ENCODE measurements around the gene FOXP1.
"Not testable (repeated sequence)": the region's sequence is repeated elsewhere in the genome, so short reads cannot be mapped to it uniquely, and the experiment has no call there.

FOXP1 gene

GRCh38 chr3:71438071-71438685 lies 145.3 kb downstream of the FOXP1 start:
- H3K4me3 ChIP-seq (ENCODE audit: control insufficient read depth, low read depth, low read length), result no peak overlapping the region
- no peak for DNase-seq (ENCODE audit: low read depth)
- TF ChIP-seq CTCF (conservative IDR thresholded peaks at IDR 0.05; ENCODE audit: control insufficient read depth, insufficient read depth, low read depth, low read length), result no peak

- no peak for DNase-seq (ENCODE audit: low read depth)
- no peak overlapping the region for H3K4me3 ChIP-seq (ENCODE audit: control insufficient read depth, low read depth, low read length)
- TF ChIP-seq CTCF (conservative IDR thresholded peaks at IDR 0.05; ENCODE audit: control insufficient read depth, insufficient read depth, low read depth, low read length), result no peak
Observed at GRCh38 chr3:71436337-71436736, 147.2 kb downstream of the FOXP1 start.

GRCh38 chr3:71435836-71436235 lies 147.7 kb downstream of the FOXP1 start:
- DNase-seq (ENCODE audit: low read depth); H3K4me3 ChIP-seq (ENCODE audit: control insufficient read depth, low read depth, low read length): not testable (repeated sequence)

- TF ChIP-seq CTCF (conservative IDR thresholded peaks at IDR 0.05; ENCODE audit: control insufficient read depth, insufficient read depth, low read depth, low read length), result no peak
- no peak for DNase-seq (ENCODE audit: low read depth)
Observed at GRCh38 chr3:71433631-71434030, 149.9 kb downstream of the FOXP1 start.

GRCh38 chr3:71432044-71432975 lies 151.2 kb downstream of the FOXP1 start:
- H3K4me3 ChIP-seq (ENCODE audit: control insufficient read depth, low read depth, low read length), result no peak overlapping the region
- DNase-seq (ENCODE audit: low read depth), result no peak
- TF ChIP-seq CTCF (conservative IDR thresholded peaks at IDR 0.05; ENCODE audit: control insufficient read depth, insufficient read depth, low read depth, low read length), result no peak

More at GRCh38 chr3:71433631-71434030, 149.9 kb downstream of the FOXP1 start:
- H3K4me3 ChIP-seq (ENCODE audit: control insufficient read depth, low read depth, low read length), result no peak overlapping the region

GRCh38 chr3:71430941-71431552 lies 152.5 kb downstream of the FOXP1 start:
- DNase-seq (ENCODE audit: low read depth), result no peak

More at GRCh38 chr3:71430941-71431552, 152.5 kb downstream of the FOXP1 start:
- no peak overlapping the region for H3K4me3 ChIP-seq (ENCODE audit: control insufficient read depth, low read depth, low read length)
- no peak for TF ChIP-seq CTCF (conservative IDR thresholded peaks at IDR 0.05; ENCODE audit: control insufficient read depth, insufficient read depth, low read depth, low read length)
